NB4 (cell line): Measurements from ENCODE around the gene TMUB1.

ENCODE experiments used
- DNase-seq: peaks from one replicate; pipeline ENCODE4 v3.0.0; 2010; ENCODE audit warnings: low read depth
- H3K4me3 ChIP-seq: one replicate; pipeline ENCODE4 v1.5.1; 2011; ENCODE audit warnings: mild to moderate bottlenecking, low read depth, low read length, moderate library complexity
- MYC ChIP-seq: IDR thresholded peaks from 2 replicates; pipeline ENCODE4 v1.6.1; 2011; ENCODE audit warnings: low read depth, low read length
- POLR2A ChIP-seq: IDR thresholded peaks from 2 replicates; pipeline ENCODE4 v1.6.1; 2011; ENCODE audit warnings: mild to moderate bottlenecking; ENCODE audit not compliant: insufficient read length; ENCODE audit errors: extremely low read depth
- TF ChIP-seq, protein P1 (sequence below): IDR thresholded peaks from one replicate; pipeline ENCODE4 v1.5.1; 2012; ENCODE audit warnings: low read depth, low read length
- TF ChIP-seq, protein P2 (sequence below): IDR thresholded peaks from 2 replicates; pipeline ENCODE4 v1.6.1; 2011; ENCODE audit warnings: low read depth, low read length

The TMUB1 gene

GRCh38 chr7:151040616-151041375 lies 42.5 kb downstream of the TMUB1 start:
- DNase-seq: no peak
- H3K4me3 ChIP-seq: no peak overlapping the region
- TF ChIP-seq POLR2A (no peak), MYC (no peak)
- TF ChIP-seq, protein P1, sequence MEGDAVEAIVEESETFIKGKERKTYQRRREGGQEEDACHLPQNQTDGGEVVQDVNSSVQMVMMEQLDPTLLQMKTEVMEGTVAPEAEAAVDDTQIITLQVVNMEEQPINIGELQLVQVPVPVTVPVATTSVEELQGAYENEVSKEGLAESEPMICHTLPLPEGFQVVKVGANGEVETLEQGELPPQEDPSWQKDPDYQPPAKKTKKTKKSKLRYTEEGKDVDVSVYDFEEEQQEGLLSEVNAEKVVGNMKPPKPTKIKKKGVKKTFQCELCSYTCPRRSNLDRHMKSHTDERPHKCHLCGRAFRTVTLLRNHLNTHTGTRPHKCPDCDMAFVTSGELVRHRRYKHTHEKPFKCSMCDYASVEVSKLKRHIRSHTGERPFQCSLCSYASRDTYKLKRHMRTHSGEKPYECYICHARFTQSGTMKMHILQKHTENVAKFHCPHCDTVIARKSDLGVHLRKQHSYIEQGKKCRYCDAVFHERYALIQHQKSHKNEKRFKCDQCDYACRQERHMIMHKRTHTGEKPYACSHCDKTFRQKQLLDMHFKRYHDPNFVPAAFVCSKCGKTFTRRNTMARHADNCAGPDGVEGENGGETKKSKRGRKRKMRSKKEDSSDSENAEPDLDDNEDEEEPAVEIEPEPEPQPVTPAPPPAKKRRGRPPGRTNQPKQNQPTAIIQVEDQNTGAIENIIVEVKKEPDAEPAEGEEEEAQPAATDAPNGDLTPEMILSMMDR: no peak
- TF ChIP-seq, protein P2, sequence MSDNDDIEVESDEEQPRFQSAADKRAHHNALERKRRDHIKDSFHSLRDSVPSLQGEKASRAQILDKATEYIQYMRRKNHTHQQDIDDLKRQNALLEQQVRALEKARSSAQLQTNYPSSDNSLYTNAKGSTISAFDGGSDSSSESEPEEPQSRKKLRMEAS: no peak

DNA sequence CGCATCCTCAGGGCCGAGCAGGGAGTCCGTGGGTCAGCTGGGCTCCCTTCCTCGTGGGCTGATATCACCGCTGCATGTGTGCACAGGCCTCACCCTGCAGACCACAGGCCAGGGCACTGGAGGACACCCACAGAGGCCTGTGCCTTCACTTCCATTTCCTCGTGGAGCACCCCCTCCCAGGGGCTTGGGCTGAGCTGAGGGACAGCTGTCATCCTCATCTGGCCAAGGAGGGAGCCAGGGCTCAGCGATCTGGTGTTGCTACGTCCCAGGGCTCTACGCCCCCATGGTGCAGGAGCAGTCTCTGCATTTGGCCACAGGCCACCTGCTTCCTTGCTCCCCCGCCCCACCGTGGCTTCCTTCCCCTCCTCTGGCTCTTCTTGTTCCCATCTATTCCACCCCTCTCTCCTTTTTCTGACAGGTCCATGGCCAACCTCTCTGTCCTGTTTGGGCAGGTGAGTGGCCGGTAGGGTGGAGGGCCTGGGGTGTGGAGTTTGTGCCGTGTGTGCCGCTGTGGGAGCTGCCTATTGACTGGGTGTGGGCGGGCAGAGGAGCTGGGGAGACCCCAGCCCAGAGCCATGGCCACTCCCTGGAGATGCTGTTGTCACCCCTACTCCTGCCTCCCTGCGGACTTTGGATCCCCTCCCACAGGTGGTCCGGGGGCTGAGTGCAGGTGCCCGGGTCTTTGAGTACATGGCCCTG lies 43.3 kb downstream of the TMUB1 start:
- peak; percentile 54 for DNase-seq
- TF ChIP-seq, protein P2: no peak
- TF ChIP-seq POLR2A (no peak), MYC (no peak)
- TF ChIP-seq, protein P1: no peak
- H3K4me3 ChIP-seq: no peak overlapping the region

- peak; percentile 99 for DNase-seq
- TF ChIP-seq, protein P1: no peak
- TF ChIP-seq, protein P2: peak; percentile 14; the same call in 1 of the 2 replicates
- no peak for TF ChIP-seq MYC
Observed at GRCh38 chr7:151038951-151039849, 44.1 kb downstream of the TMUB1 start.

DNA sequence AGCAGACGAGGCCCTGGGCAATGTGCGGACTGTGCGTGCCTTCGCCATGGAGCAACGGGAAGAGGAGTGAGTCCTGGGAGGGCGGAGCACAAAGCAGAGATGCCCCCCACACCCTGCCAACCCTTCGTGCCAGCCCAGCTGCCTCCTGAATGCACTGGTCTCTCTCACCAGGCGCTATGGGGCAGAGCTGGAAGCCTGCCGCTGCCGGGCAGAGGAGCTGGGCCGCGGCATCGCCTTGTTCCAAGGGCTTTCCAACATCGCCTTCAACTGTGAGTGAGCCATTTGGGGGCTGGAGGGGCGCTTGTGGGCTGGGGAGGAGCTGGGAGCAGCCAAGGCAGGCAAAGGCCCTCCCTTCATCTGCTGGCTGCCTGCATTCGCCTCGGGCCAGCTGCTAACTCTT lies 47.4 kb downstream of the TMUB1 start:
- no peak overlapping the region for H3K4me3 ChIP-seq
- TF ChIP-seq, protein P2: no peak
- TF ChIP-seq, protein P1: no peak
- no peak for TF ChIP-seq MYC
- no peak for TF ChIP-seq POLR2A

More at GRCh38 chr7:151038951-151039849, 44.1 kb downstream of the TMUB1 start:
- no peak overlapping the region for H3K4me3 ChIP-seq

GRCh38 chr7:151035026-151035717 lies 48.1 kb downstream of the TMUB1 start:
- no peak for TF ChIP-seq MYC
- TF ChIP-seq POLR2A: no peak
- TF ChIP-seq, protein P2: no peak
- TF ChIP-seq, protein P1: no peak
- no peak overlapping the region for H3K4me3 ChIP-seq
- DNase-seq: no peak

More for the DNA sequence above, 47.4 kb downstream of the TMUB1 start:
- DNase-seq: no peak
